Glutamatergic neuron (in vitro differentiated cells): ENCODE measurements around the gene TNC. TPM values are rescaled to one million over a fixed set of nuclear protein-coding genes. Genes with fewer than 3 reads are reported as not detected.

Source experiments
- DNase-seq: peaks from one replicate; pipeline ENCODE4 v3.0.0; 2022
- H3K27ac Mint-ChIP-seq: one replicate; pipeline ENCODE4 v1.8.0; 2020; ENCODE audit warnings: mild to moderate bottlenecking, mixed read lengths, inconsistent platforms; ENCODE audit not compliant: unreplicated experiment
- H3K27me3 Mint-ChIP-seq: one replicate; pipeline ENCODE4 v1.8.0; 2020; ENCODE audit warnings: mild to moderate bottlenecking, moderate library complexity, mixed read lengths, inconsistent platforms; ENCODE audit not compliant: unreplicated experiment
- H3K36me3 Mint-ChIP-seq: one replicate; pipeline ENCODE4 v1.8.0; 2020; ENCODE audit warnings: mild to moderate bottlenecking, mixed read lengths, inconsistent platforms; ENCODE audit not compliant: unreplicated experiment
- H3K4me1 Mint-ChIP-seq: one replicate; pipeline ENCODE4 v1.8.0; 2020; ENCODE audit warnings: mild to moderate bottlenecking, low read depth, mixed read lengths, inconsistent platforms; ENCODE audit not compliant: unreplicated experiment
- H3K4me3 Mint-ChIP-seq: one replicate; pipeline ENCODE4 v1.8.0; 2020; ENCODE audit warnings: mild to moderate bottlenecking, mixed read lengths, inconsistent platforms; ENCODE audit not compliant: unreplicated experiment
- H3K9me3 Mint-ChIP-seq: one replicate; pipeline ENCODE4 v1.8.0; 2020; ENCODE audit warnings: mild to moderate bottlenecking, moderate library complexity, mixed read lengths, inconsistent platforms; ENCODE audit not compliant: unreplicated experiment
- CTCF ChIP-seq: fragments of 200-600 bp; sonication (generic); IDR thresholded peaks from one replicate; pipeline ENCODE4 v1.5.0; 2021; ENCODE audit not compliant: partially characterized antibody, unreplicated experiment
- long read RNA-seq: library from polyadenylated mRNA; unstranded; transcript quantifications from one replicate; pipeline ENCODE4 v2.0.0, GENCODE V29; 2020; ENCODE audit not compliant: unreplicated experiment
- total RNA-seq: library from RNA; stranded (reverse); fragmentation: NEBNext Ultra II Directional; extraction: Animal tissue kit (Norgen Biotek cat#: 25700); gene quantifications from one replicate; pipeline ENCODE4 v1.2.1, GENCODE V29; 2021; ENCODE audit not compliant: unreplicated experiment

Gene TNC
- 34.5 TPM for total RNA-seq
- long read RNA-seq, partial matches to known transcripts: 2 of 2 reads
- long read RNA-seq, other reads (novel, unspliced or antisense): 0 of 2 reads

- H3K27me3 Mint-ChIP-seq: peaks cover 4% of the 10 kb centered on the region
- H3K9me3 Mint-ChIP-seq: no peaks in the 10 kb centered on the region
- H3K27ac Mint-ChIP-seq: peak within 1 kb of the TSS; percentile 89
Observed at GRCh38 chr9:115117999-115118878, at the start of gene TNC. Gene TNC, minus strand, starts transcription at chr9:115118157. Its CDS starts 27,139 bp downstream, at chr9:115091018.

GRCh38 chr9:115167175-115167574 is 49.2 kb upstream of the TNC start:
- DNase-seq: no peak
- H3K27me3 Mint-ChIP-seq: no peaks in the 10 kb centered on the region
- no peaks in the 10 kb centered on the region for H3K4me1 Mint-ChIP-seq
- no peak overlapping the region for H3K4me3 Mint-ChIP-seq
- H3K9me3 Mint-ChIP-seq: no peaks in the 10 kb centered on the region
- H3K36me3 Mint-ChIP-seq: peaks cover 4% of the 10 kb centered on the region
- TF ChIP-seq CTCF: no peak
- no peak overlapping the region for H3K27ac Mint-ChIP-seq

More at GRCh38 chr9:115117999-115118878, at the start of gene TNC:
- no peak for TF ChIP-seq CTCF
- peaks cover 3% of the 10 kb centered on the region for H3K36me3 Mint-ChIP-seq
- peaks cover 7% of the 10 kb centered on the region for H3K4me1 Mint-ChIP-seq
- DNase-seq: peak; percentile 56
- H3K4me3 Mint-ChIP-seq: peak within 1 kb of the TSS; percentile 85

GRCh38 chr9:115165233-115165632 is 47.3 kb upstream of the TNC start:
- H3K27me3 Mint-ChIP-seq: no peaks in the 10 kb centered on the region
- no peak for TF ChIP-seq CTCF
- no peaks in the 10 kb centered on the region for H3K9me3 Mint-ChIP-seq
- no peak for DNase-seq
- no peak overlapping the region for H3K27ac Mint-ChIP-seq
- H3K36me3 Mint-ChIP-seq: peaks cover 4% of the 10 kb centered on the region
- H3K4me3 Mint-ChIP-seq: no peak overlapping the region
- H3K4me1 Mint-ChIP-seq: peaks cover 4% of the 10 kb centered on the region

GRCh38 chr9:115164511-115164974 is 46.6 kb upstream of the TNC start:
- Mint-ChIP-seq H3K4me3 (no peak overlapping the region), H3K27ac (no peak overlapping the region), H3K27me3 (no peaks in the 10 kb centered on the region), H3K36me3 (peaks cover 4% of the 10 kb centered on the region), H3K9me3 (no peaks in the 10 kb centered on the region), H3K4me1 (peaks cover 4% of the 10 kb centered on the region)
- TF ChIP-seq CTCF: no peak
- DNase-seq: no peak

GRCh38 chr9:115162946-115163345 is 45.0 kb upstream of the TNC start:
- no peak overlapping the region for H3K4me3 Mint-ChIP-seq
- no peak for DNase-seq
- H3K4me1 Mint-ChIP-seq: peaks cover 4% of the 10 kb centered on the region
- no peaks in the 10 kb centered on the region for H3K9me3 Mint-ChIP-seq
- H3K36me3 Mint-ChIP-seq: peaks cover 4% of the 10 kb centered on the region
- no peak for TF ChIP-seq CTCF
- no peaks in the 10 kb centered on the region for H3K27me3 Mint-ChIP-seq
- no peak overlapping the region for H3K27ac Mint-ChIP-seq
